ENCODE data around the gene ZNF225.
"Not testable (repeated sequence)": the region's sequence is repeated elsewhere in the genome, so short reads cannot be mapped to it uniquely, and the experiment has no call there.

The ZNF225 gene

GRCh38 chr19:44163789-44164188, 50.6 kb downstream of the ZNF225 start:
- no peak for DNase-seq (ENCODE audit: low read depth)

- no peak for DNase-seq (ENCODE audit: low read depth)
Observed at GRCh38 chr19:44164327-44164672, 51.1 kb downstream of the ZNF225 start.

GRCh38 chr19:44164673-44165512, 51.7 kb downstream of the ZNF225 start, which contains the start of gene ZNF226:
Gene ZNF226 (plus strand): TSS chr19:44165100. CDS start chr19:44170081, 4,981 bp downstream.
- peak; percentile 74 for DNase-seq (ENCODE audit: low read depth)

- not testable (repeated sequence) for DNase-seq (ENCODE audit: low read depth)
Observed at GRCh38 chr19:44170660-44171059, 57.5 kb downstream of the ZNF225 start.

GRCh38 chr19:44176590-44176989, 63.4 kb downstream of the ZNF225 start:
- DNase-seq (ENCODE audit: low read depth), result no peak

GRCh38 chr19:44180968-44181367, 67.8 kb downstream of the ZNF225 start:
- no peak for DNase-seq (ENCODE audit: low read depth)

GRCh38 chr19:44182145-44182544, 68.9 kb downstream of the ZNF225 start:
- DNase-seq (ENCODE audit: low read depth), result no peak

Data from stimulated activated CD4-positive, alpha-beta T cell treated with anti-CD3 and anti-CD28 coated beads, Interleukin-2, amount 100 ng/mL, for 4 hours (primary cell).